HG02852 (cell line): ENCODE data around the gene MRPL38.
"Not testable (repeated sequence)": the region's sequence is repeated elsewhere in the genome, so short reads cannot be mapped to it uniquely, and the experiment has no call there.

ENCODE experiments used
- ATAC-seq: cut with Tn5 transposase; IDR thresholded peaks from one replicate; pipeline ENCODE4 v1.9.1; 2021; ENCODE audit warnings: mild to moderate bottlenecking, moderate library complexity; ENCODE audit not compliant: unreplicated experiment

Gene MRPL38

GRCh38 chr17:75856062-75856756 lies 48.5 kb downstream of the MRPL38 start:
- no peak for ATAC-seq

- peak; percentile 82 for ATAC-seq
These were observed 49.2 kb downstream of the MRPL38 start, which contains the start of gene WBP2 for GRCh38 chr17:75855310-75856061. TSS of gene WBP2 (minus strand) at chr17:75855335. CDS start at chr17:75855297, 38 bp downstream.

- ATAC-seq = no peak
These were observed 49.8 kb downstream of the MRPL38 start for GRCh38 chr17:75854881-75855309.

- ATAC-seq = no peak
These were observed 50.5 kb downstream of the MRPL38 start for GRCh38 chr17:75854101-75854748.

GRCh38 chr17:75853433-75853832 lies 51.3 kb downstream of the MRPL38 start:
- ATAC-seq = no peak

GRCh38 chr17:75851693-75851991 lies 53.0 kb downstream of the MRPL38 start:
- not testable (repeated sequence) for ATAC-seq

GRCh38 chr17:75850928-75851692 lies 53.6 kb downstream of the MRPL38 start:
- no peak for ATAC-seq

GRCh38 chr17:75849724-75850123 lies 55.0 kb downstream of the MRPL38 start:
- no peak for ATAC-seq

- no peak for ATAC-seq
These were observed 55.4 kb downstream of the MRPL38 start for GRCh38 chr17:75849279-75849646.
